Embryonic facial prominence (tissue), 1 donor: ENCODE data around the gene MTA3.
"Not testable (repeated sequence)": the region's sequence is repeated elsewhere in the genome, so short reads cannot be mapped to it uniquely, and the experiment has no call there.

Source experiments
- DNase-seq: peaks from one replicate; pipeline ENCODE4 v3.0.0-alpha.2; 2016; ENCODE audit errors: extremely low spot score

Gene MTA3

DNA sequence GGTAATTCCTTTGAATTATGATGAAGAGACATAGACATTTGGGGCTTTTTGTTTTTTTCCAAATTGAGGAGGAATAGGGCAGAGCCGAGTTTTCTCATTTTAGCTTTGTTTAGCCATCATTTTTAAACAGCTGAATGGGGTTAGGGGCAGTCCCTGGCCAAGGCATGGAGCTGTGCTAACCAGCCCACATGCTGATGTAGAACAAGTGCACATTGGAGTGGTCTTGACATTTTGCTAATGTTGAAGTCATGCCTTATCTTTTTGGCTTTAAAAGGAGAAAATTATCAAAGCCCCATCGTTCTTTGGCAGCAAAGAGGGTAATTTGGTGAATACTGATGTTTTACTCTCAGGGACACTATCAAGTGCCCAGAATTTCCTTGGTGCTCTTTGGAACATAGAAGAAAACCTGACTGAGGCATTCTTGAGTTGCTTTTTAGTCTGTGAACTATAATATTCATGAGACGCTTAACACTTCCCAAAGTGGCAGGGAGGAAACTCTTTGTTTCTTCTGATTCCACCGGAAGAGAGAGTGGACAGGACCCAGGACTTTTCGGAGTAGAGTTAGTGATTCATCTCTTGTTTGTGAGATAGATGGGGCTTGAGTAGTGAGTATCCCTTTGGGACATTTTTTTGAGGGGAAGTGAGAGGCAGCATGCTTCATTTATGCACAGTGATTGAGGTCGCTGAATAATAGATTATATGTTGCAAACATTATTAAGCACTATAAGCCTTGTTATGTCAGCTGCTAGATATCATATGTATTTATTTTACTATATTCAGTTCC, 45.0 kb downstream of the MTA3 start:
- DNase-seq: no peak

DNA sequence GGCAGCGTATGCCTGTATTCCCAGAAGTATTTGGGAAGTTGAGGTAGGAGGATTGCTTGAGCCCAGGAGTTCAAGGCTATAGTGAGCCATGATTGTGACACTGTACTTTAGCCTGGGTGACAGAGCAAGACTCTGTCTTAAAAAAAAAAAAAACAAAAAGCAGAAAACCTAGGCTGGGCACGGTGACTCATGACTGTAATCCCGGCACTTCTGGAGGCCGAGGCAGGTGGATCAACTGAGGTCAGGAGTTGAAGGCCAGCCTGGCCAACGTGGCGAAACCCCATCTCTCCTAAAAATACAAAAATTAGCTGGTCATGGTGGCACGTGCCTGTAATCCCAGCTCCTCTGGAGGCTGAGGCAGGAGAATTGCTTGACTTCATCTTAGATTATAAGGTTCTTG, 46.4 kb downstream of the MTA3 start:
- no peak for DNase-seq

DNA sequence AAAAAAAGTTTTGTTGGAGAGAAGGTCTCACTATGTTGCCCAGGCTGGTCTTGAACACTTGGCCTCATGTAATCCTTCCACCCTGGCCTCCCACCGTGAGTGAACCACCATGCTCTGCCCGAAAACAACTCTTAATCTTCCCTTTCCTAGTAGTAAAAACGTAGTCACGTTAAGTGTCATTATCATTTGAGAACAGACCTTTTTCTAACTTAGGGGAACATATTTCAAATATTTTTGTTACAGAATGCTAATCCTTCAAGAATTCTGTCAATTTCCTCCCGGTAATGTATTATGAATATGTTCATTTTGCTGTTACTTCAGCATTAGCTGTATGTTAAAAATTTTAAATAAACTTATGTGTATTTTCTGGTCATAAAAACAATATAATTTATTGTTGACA, 49.7 kb downstream of the MTA3 start:
- DNase-seq: no peak

DNA sequence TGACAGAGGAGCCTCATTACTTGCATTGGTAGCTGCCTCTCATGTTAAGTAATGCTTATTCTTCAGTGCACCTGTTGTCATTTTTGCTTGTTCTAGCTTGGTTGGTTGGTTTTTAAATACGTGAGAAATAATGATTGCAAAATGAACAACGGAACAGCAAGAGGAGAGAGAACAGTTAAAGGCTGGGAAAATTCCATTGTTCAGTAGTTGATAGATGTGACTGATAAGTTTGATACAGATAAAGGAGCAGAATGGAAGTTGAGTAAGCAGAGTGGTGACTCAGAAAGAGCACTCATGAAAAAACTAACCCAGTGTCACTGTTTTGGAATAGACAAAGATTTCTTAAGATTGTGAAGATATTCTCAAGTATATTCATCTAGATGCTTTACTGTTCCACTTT, 50.5 kb downstream of the MTA3 start:
- DNase-seq: no peak

DNA sequence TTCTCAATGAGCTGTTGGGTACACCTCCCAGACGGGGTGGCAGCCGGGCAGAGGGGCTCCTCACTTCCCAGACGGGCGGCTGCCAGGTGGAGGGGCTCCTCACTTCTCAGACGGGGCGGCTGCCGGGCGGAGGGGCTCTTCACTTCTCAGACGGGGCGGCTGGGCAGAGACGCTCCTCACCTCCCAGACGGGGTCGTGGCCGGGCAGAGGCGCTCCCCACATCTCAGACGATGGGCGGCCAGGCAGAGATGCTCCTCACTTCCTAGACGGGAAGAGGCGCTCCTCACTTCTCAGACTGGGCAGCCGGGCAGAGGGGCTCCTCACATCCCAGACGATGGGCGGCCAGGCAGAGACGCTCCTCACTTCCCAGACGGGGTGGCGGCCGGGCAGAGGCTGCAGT, 53.2 kb downstream of the MTA3 start:
- DNase-seq: not testable (repeated sequence)

DNA sequence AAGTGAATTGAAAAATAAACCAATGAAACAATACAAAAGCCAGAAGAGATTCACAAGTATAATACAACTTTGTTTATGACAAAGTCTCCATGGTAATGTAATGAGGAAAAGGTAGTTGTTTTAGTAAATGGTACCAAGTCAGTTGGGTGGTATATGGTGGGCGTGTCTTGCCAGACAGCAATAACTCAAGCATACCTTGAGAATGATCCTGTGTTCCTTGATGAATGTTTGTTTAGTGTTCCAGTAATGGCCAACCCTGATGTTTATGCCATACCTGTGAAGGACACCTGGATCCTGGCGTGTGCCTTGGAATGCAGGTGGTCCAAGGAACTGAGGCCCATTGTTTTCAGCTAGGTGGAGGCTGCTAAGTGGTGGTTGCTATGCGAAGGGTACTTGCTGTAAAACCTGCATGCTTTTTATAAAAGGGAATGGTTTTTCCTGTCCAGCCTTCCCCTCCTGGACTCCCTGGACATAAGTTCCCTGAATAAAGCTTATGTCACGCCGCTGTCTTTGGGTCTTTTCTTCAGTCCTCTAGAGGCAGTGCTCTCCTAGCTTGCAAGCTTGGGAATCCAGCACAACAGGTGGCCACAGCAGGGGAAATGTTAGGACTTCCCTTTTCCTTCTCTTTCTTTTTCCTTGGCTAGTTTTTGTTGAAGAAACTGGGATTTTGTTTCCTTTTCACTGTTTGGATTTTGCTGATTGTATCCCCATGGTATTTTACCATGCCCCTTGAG, 54.7 kb downstream of the MTA3 start:
- no peak for DNase-seq

DNA sequence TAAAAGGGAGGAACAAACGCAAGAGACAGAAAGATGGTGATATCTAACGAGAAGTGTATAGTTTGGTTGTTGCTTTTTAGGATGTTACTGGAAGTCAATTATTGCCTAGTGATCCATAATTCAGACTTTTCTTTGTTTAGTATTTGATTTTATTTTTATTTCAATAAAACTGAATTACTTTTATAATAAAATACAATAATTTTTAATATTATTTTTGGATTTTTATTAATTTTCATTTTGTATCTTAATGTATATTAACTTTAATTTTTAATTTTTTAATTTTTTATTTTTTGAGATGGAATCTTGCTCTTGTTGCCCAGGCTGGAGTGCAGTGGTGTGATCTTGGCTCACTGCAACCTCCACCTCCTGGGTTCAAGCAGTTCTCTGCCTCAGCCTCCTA, 55.6 kb downstream of the MTA3 start:
- no peak for DNase-seq

DNA sequence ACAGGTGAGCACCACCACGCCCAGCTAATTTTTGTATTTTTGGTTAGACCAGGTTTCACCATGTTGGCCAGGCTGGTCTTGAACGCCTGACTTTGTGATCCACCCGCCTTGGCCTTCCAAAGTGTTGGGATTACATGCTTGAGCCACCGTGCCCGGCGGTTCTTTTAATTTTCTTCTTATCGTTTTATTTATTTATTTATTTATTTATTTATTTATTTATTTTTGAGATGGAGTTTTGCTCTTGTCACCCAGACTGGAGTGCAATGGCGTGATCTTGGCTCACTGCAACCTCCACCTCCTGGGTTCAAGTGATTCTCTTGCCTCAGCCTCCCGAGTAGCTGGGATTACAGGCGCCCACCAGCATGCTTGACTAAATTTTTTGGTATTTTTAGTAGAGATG, 59.6 kb downstream of the MTA3 start:
- not testable (repeated sequence) for DNase-seq

DNA sequence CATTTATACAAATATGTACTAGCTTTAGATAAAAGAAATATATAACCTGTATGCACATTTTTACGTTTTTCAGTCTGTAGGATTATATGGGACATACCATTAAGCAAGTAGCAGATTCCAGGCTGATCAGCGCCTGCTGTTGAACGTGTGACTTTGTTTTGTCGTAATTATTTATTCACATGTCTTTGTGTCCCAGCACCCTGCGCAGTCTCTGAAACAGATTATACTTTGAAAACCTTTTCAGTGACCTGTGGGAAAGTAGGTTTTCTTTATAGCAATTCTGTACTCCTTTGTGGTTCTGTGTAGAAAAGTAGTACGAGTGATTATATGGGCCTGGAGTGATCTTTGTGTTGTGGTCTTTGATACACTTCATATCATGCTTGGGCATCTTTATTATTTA, 68.5 kb downstream of the MTA3 start:
- no peak for DNase-seq

DNA sequence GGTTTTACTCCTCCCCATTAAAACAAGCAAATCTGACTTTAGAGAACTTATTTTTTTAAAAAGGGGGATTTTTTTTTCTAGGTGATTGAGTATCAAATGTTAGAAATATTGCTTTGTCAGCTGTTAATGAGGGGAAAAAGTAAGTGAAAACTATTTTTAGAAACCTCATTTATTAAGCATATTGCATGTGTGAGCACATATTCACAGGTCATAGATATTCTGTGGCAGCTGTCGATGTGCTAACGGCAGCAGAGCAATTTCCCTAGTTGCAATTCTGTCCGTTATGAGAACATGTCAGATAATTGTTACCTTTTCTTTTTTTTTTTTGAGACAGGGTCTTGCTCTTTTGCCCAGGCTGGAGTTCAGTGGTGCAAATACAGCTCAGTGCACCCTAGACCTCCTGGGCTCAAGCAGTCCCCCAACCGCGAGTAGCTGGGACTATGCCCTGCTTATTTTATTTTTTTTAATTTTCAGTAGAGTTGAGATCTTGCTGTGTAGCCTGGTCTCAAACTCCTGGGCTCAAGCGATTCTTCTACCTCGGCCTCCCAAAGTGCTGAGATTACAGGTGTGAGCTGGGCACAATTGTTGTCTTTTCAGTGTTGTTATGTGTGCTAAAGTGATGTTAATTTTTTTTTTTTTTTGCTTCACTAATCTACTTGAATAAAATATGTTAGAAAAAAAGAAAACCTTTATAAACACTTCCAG, 69.8 kb downstream of the MTA3 start:
- DNase-seq: no peak

DNA sequence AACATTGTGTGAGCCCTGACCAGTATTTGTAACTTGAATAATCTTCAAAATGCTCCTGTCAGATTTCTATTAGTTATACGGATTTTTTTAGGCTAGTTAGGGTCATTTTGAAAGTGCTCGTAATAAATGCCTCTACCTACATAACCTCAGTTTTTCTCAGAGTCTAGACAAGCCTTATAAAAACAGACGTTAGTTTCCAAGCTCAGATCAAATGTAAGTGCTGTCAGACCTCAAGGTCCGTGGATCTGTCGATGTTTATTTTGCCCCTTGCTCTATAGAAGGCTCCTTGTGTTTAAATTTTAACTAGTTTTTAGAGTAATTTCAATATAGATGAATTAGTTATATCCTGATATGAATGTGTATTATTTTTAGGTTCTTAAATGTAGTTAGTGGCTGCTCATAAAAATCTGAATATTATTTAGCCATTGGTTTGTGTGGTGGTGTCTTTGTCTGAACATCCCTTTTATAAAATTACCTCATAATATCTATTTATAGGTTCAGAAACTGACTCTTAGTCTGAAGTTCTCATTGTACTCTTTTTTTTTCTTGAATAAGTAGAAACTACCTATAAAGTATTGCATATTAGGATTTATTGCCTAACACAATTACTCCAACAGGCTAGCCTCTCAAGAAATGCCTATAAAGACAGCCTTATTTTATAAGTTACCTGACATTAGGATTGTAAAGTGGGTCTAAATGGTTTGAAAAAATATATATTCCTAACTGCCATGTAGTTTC, 71.1 kb downstream of the MTA3 start:
- no peak for DNase-seq

DNA sequence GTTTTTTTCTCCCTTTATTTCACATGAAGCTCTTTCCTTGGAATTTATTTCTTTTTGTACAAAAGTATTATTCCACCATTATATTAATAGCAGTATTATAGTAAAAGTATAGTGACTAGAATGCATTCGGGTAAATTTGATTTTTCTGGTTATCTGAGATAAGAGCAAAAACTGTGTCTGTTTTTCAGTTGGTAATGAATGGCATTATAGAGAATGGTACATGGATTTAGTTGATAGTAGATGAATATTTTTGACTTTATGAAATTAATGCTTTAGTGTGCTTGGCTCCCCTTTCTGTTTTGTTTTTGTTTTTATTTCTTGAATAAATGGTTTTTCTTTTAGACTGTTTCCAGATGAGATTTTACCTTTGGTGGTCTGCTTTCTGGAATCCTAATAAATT, 71.8 kb downstream of the MTA3 start:
- DNase-seq: no peak

DNA sequence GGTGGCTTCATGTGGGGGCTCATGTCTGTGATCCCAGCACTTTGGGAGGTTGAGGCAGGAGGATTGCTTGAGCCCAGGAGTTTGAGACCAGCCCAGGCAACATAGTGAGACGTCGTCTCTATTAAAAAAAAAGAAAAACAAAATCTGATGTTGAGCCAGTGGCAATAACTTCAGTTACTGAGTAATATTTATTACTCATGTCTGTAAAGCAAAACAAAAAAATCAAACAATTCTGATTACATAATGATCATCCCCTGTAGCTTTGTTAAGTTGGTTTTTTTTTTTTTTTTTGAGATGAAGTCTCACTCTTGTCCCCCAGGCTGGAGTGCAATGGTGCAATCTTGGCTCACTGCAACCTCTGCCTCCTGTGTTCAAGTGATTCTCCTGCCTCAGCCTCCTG, 73.9 kb downstream of the MTA3 start:
- not testable (repeated sequence) for DNase-seq

DNA sequence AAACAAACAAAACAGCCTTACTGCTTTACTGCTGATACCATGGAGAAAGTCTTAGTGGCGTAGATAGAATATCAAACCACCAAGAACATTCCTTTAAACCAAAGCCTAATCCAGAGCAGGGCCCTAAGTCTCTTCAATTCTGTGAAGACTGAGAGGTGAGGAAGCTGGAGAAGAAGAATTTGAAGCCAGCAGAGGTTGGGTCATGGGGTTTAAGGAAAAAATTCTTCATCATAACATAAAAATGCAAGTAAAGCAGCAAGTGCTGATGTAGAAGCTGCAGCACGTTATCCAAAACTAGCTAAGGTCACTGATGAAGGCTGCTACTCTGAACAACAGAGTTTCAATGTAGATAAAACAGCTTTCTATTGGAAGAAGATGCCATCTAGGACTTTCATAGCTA, 77.1 kb downstream of the MTA3 start:
- DNase-seq: no peak

DNA sequence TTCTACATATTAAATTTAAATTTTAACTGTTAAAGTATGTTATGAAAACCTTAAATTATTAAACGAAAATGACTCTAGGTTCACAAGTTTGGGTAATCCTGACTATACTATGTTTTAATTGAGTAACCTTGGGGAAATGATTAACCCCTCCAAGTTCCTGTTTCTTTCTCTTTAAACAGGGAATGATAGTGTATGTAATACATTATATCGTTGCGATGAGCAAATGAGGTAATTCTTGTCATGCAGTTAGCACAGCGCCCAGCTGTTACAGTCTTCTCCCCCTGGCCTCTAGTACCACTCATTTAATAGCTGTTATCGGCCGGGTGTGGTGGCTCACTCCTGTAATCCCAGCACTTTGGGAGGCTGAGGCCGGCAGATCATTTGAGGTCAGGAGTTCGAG, 80.4 kb downstream of the MTA3 start:
- no peak for DNase-seq

DNA sequence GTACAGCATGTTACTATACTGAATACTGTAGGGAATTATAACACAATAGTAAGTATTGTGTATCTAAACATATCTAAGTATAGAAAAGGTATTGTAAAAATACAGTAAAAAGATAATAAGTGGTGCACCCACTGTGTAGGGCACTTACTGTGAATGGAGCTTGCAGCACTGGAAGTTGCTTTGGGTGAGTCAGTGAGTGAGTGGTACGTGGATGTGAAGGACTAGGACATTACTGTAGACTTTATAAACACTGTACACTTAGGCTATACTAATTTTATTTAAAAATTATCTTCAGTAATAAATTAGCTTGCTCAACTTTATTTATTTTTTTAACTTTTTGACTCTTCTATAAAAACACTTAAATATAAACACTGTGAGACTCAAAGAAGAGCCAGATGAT, 82.6 kb downstream of the MTA3 start:
- DNase-seq: no peak

DNA sequence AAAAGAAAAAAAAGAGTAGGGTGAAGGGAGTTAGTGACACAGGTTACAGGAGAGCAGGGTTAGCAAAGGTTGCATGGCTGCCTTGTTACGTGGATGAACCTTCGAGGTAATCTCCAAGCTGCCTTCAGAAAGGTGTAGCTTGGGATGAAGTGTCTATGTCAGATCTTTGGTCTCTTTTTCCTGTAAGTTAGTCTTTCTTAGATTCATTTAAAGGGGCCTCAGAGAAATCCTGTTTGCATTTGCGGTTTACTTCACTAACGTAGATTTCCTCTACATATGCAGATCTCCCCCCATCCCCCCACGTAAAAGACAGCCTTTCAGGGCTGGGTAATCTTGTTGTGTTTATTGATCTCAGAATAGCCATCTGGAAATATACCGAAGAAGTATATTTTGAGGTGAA, 83.7 kb downstream of the MTA3 start:
- DNase-seq: no peak

DNA sequence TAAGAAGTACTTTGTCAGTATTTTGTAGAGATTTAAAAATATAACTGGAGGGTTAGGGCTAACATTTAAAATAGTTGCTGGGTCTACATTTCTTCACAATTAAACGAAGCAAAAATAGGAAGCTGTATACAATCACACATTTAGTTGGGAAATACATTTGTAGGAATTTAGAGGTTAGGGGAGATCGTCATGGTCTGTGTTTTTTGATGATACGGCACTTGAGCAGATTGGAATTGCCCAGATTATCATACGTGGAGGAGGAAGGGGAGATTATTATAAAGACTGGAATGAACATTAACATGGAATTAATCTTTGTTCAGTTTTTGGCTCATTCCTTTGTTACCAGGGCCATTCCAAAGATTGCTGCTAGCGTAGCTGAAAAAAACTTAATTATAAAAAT, 84.6 kb downstream of the MTA3 start:
- DNase-seq: no peak

DNA sequence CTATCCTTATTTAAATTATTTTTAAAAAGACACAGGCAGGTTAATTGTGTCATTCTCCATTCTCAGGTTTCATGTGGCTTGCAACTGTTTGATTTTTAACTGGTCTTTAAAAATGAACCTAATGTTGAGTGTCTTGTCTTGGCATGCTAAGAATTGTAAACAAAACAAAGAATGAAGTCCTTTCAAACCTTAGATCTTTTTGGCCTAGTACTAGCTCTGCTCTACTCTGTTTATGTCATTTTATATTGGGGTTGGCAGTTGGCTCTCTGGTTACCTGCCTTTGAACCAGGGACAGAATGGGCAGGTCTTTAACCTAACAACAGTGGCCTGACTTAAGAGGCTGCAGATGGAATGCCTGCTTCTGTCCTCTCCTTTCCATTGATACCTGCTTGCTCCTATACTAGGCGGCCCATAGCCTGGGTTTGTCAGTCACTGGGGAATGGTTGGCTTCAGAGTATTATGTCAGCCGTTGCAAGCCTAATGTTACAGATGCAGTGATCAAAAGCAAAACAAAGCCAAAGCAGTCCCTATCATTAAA, 85.5 kb downstream of the MTA3 start:
- DNase-seq: no peak

DNA sequence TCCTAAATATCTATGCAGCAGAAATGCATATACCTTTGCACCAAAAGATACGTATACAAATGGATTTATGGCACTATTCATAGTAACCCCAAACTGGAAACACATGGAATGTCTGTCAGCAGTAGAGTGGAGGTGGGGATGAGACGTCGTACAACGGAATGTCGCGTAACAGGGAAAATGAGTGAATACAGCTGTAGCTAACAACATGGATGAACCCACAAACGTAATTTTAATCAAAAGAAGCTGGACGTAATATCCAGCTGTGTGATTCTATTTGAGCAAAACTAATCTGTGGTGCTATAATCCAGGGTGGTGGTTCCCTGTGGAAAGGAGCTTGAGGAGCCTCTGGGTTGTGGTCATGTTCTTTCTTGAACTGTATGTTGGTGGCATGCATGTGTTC, 89.9 kb downstream of the MTA3 start:
- peak; percentile 24 for DNase-seq

DNA sequence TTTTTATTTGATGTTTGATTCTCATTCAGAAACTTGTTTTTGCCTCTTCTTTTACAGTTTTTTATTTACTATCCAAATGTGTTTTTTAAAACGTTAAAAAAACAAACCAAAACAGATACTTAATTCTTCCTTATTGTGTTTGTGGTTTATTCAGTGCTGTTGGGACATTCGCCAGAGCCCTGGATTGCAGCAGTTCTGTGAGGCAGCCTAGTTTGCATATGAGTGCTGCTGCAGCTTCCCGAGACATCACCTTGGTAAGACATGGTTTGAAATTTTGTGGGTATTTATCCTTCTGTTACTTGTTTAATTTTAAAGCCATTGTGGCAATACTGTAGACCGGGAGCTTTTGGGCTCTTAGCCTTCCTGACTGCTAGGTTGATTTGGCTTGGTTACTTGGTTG, 91.2 kb downstream of the MTA3 start:
- DNase-seq: no peak
